Measurements from ENCODE around the gene CAMK2A.

The CAMK2A gene

GRCh38 chr5:150313921-150314716 is 24.5 kb upstream of the CAMK2A start:
- no peak for DNase-seq

GRCh38 chr5:150313501-150313900 is 23.9 kb upstream of the CAMK2A start:
- no peak for DNase-seq

GRCh38 chr5:150312518-150312917 is 22.9 kb upstream of the CAMK2A start:
- no peak for DNase-seq

GRCh38 chr5:150311015-150311692 is 21.6 kb upstream of the CAMK2A start:
- no peak for DNase-seq

- no peak for DNase-seq
These were observed 20.7 kb upstream of the CAMK2A start for GRCh38 chr5:150310246-150310645.

- DNase-seq, result no peak
These were observed 20.3 kb upstream of the CAMK2A start for GRCh38 chr5:150309886-150310239.

- DNase-seq, result no peak
These were observed 19.7 kb upstream of the CAMK2A start for GRCh38 chr5:150309101-150309885.

- DNase-seq, result no peak
These were observed 18.2 kb upstream of the CAMK2A start for GRCh38 chr5:150307617-150308426.

GRCh38 chr5:150306775-150307174 is 17.2 kb upstream of the CAMK2A start:
- no peak for DNase-seq

- no peak for DNase-seq
These were observed 16.0 kb upstream of the CAMK2A start for GRCh38 chr5:150305557-150305956.

- no peak for DNase-seq
These were observed 15.5 kb upstream of the CAMK2A start for GRCh38 chr5:150305095-150305494.

GRCh38 chr5:150304481-150305081 is 15.0 kb upstream of the CAMK2A start:
- no peak for DNase-seq

- no peak for DNase-seq
These were observed 14.2 kb upstream of the CAMK2A start for GRCh38 chr5:150303660-150304386.

GRCh38 chr5:150303070-150303615 is 13.6 kb upstream of the CAMK2A start:
- no peak for DNase-seq

GRCh38 chr5:150302301-150303069 is 12.9 kb upstream of the CAMK2A start, which contains the start of gene ARSI:
Gene ARSI (minus strand): TSS chr5:150302905. CDS start chr5:150302373, 532 bp downstream.
- no peak for DNase-seq

- DNase-seq, result no peak
These were observed 12.3 kb upstream of the CAMK2A start for GRCh38 chr5:150301901-150302300.

GRCh38 chr5:150301170-150301505 is 11.6 kb upstream of the CAMK2A start:
- no peak for DNase-seq

GRCh38 chr5:150300496-150301169 is 11.1 kb upstream of the CAMK2A start:
- DNase-seq, result no peak

GRCh38 chr5:150299571-150300327 is 10.2 kb upstream of the CAMK2A start:
- DNase-seq, result no peak
